Measurements from ENCODE around the gene ZNF587. TPM values are rescaled to one million over a fixed set of nuclear protein-coding genes. Genes with fewer than 3 reads are reported as not detected.

Gene ZNF587
- total and polyA plus RNA-seq, 11 donors = 8.9 to 25.4 (median 15.0) TPM

GRCh38 chr19:57816652-57817051 is 33.0 kb upstream of the ZNF587 start:
- WGBS, 4 donors = 80 to 92% (median 88%) methylated on average over 7 of the region's 7 CpGs
- DNase-seq (no peak), ATAC-seq (no peak)
- intact Hi-C loops (cut with DNase I) = no loop called here
- no peak overlapping the region for H3K4me3 ChIP-seq
- H3K9me3 ChIP-seq = no peaks in the 10 kb centered on the region
- peaks cover 0 to 12% (median 6%) of the 10 kb centered on the region in 9 donors for H3K36me3 ChIP-seq
- no peaks in the 10 kb centered on the region for H3K27me3 ChIP-seq
- peaks cover 0 to 41% (median 22%) of the 10 kb centered on the region in 12 donors for H3K4me1 ChIP-seq
- no peak overlapping the region for H3K27ac ChIP-seq
- TF ChIP-seq POLR2A (IDR thresholded peaks at IDR 0.05) (no peak), CTCF (IDR thresholded peaks at IDR 0.05) (no peak)

- no peak overlapping the region for H3K4me3 ChIP-seq
- ATAC-seq = no peak
- H3K36me3 ChIP-seq = peaks cover 0 to under 1% (median 0%) of the 10 kb centered on the region in 9 donors
- no peak overlapping the region for H3K27ac ChIP-seq
- TF ChIP-seq POLR2A (IDR thresholded peaks at IDR 0.05) = no peak
- intact Hi-C loops (cut with DNase I) = no loop called here
- no peak for DNase-seq
- H3K4me1 ChIP-seq = peaks cover 0 to 37% (median 22%) of the 10 kb centered on the region in 12 donors
- no peaks in the 10 kb centered on the region for H3K9me3 ChIP-seq
- H3K27me3 ChIP-seq = no peaks in the 10 kb centered on the region
- WGBS, 4 donors = 92 to 96% (median 94%) methylated on average over 14 of the region's 14 CpGs
These were observed 31.7 kb upstream of the ZNF587 start for GRCh38 chr19:57817976-57818375.

- Histone ChIP-seq H3K4me1 (peaks cover 0 to 41% (median 22%) of the 10 kb centered on the region in 12 donors), H3K27ac (no peak overlapping the region), H3K36me3 (no peaks in the 10 kb centered on the region), H3K27me3 (no peaks in the 10 kb centered on the region), H3K9me3 (no peaks in the 10 kb centered on the region), H3K4me3 (no peak overlapping the region)
- no peak for TF ChIP-seq CTCF (IDR thresholded peaks at IDR 0.05)
- TF ChIP-seq POLR2A (IDR thresholded peaks at IDR 0.05) = no peak
- no peak for ATAC-seq
- no peak for DNase-seq
- intact Hi-C loops (cut with DNase I) = no loop called here
- 89 to 90% (median 89%) methylated on average over 7 of the region's 7 CpGs for WGBS, 4 donors
These were observed 31.3 kb upstream of the ZNF587 start for GRCh38 chr19:57818378-57818777.

- Histone ChIP-seq H3K4me1 (peaks cover 0 to 36% (median 12%) of the 10 kb centered on the region in 12 donors), H3K4me3 (peak overlapping the region; percentile 63 to 99 (median 84)), H3K9me3 (no peaks in the 10 kb centered on the region), H3K36me3 (peaks cover 0 to 9% (median 0%) of the 10 kb centered on the region in 9 donors), H3K27me3 (no peaks in the 10 kb centered on the region), H3K27ac (peak overlapping the region in 11 of 12 donors; percentile 58 to 85 (median 77))
- DNase-seq (peak; percentile 84 to 91 (median 88)), ATAC-seq (peak; percentile 84 to 91 (median 88))
- TF ChIP-seq CTCF (IDR thresholded peaks at IDR 0.05) (peak in 4 of 12 donors; percentile 5 to 30 (median 22)), POLR2A (IDR thresholded peaks at IDR 0.05) (peak in 1 of 2 donors; percentile 41)
- intact Hi-C loops (cut with DNase I) = no loop called here
- WGBS, 4 donors = 0 to 1% (median 0%) methylated on average over 20 to 44 of the region's 44 CpGs
These were observed 30.0 kb upstream of the ZNF587 start for GRCh38 chr19:57819475-57820148.
